HepG2 (cell line): ENCODE data around the gene SETD1A. TPM values are rescaled to one million over a fixed set of nuclear protein-coding genes. Genes with fewer than 3 reads are reported as not detected.

Source experiments
- ARHGAP35 ChIP-seq: sonication (generic); formaldehyde crosslinking; IDR thresholded peaks from 2 replicates; pipeline ENCODE4 v1.9.0; 2022; ENCODE audit warnings: mild to moderate bottlenecking, inconsistent platforms, moderate library complexity, missing genetic modification reagents, borderline replicate concordance
- CCAR2 ChIP-seq: fragments of 200-400 bp; formaldehyde crosslinking; optimal IDR thresholded peaks from 2 replicates; pipeline ENCODE3; 2018; ENCODE audit warnings: low read depth, mild to moderate bottlenecking, low read length, moderate library complexity
- E2F1 ChIP-seq: sonication (generic); formaldehyde crosslinking; IDR thresholded peaks from 2 replicates; pipeline ENCODE4 v1.5.0; 2020; ENCODE audit warnings: missing genetic modification reagents
- MAFG ChIP-seq: sonication (generic); formaldehyde crosslinking; IDR thresholded peaks from 2 replicates; pipeline ENCODE4 v1.5.1; 2020; ENCODE audit warnings: mild to moderate bottlenecking, missing genetic modification reagents
- NR2F1 ChIP-seq, 2 experiments: fragments of 450-650 bp in 1 of 2; formaldehyde crosslinking in 1 of 2; IDR thresholded peaks; 2 replicates each; pipeline versions ENCODE4 v1.5.0 to v1.6.1; 2016 to 2020; ENCODE audit warnings: mild to moderate bottlenecking in 1 of 2, missing compliant biosample characterization in 1 of 2, missing genetic modification reagents in 1 of 2, moderate library complexity in 1 of 2
- NR2F6 ChIP-seq, 2 experiments: IDR thresholded peaks; 2 replicates each; pipeline ENCODE4 v1.6.1; 2016; ENCODE audit warnings: antibody characterized with exemption in 1 of 2, mild to moderate bottlenecking in 1 of 2
- PRDM15 ChIP-seq: sonication (generic); formaldehyde crosslinking; IDR thresholded peaks from 2 replicates; pipeline ENCODE4 v1.4.0; 2020; ENCODE audit warnings: missing genetic modification reagents
- SCMH1 ChIP-seq: sonication (generic); formaldehyde crosslinking; IDR thresholded peaks from 2 replicates; pipeline ENCODE4 v1.9.0; 2021; ENCODE audit warnings: missing genetic modification reagents, mild to moderate bottlenecking, borderline replicate concordance
- SKI ChIP-seq: fragments of 450-650 bp; IDR thresholded peaks from one replicate; pipeline ENCODE4 v1.6.1; 2018; ENCODE audit warnings: mild to moderate bottlenecking; ENCODE audit not compliant: partially characterized antibody
- SMYD3 ChIP-seq: sonication (generic); formaldehyde crosslinking; IDR thresholded peaks from 2 replicates; pipeline ENCODE4 v1.8.1; 2023; ENCODE audit warnings: mild to moderate bottlenecking, missing genetic modification reagents
- SNAPC2 ChIP-seq: sonication (generic); formaldehyde crosslinking; IDR thresholded peaks from 2 replicates; pipeline ENCODE4 v1.8.1; 2022; ENCODE audit warnings: mild to moderate bottlenecking, missing genetic modification reagents
- SNAPC5 ChIP-seq: sonication (generic); formaldehyde crosslinking; IDR thresholded peaks from 2 replicates; pipeline ENCODE4 v1.8.1; 2023; ENCODE audit warnings: mild to moderate bottlenecking, missing genetic modification reagents, borderline replicate concordance
- SOX5 ChIP-seq: IDR thresholded peaks from 2 replicates; pipeline ENCODE4 v1.6.1; 2016; ENCODE audit warnings: borderline replicate concordance
- TMF1 ChIP-seq: sonication (generic); formaldehyde crosslinking; IDR thresholded peaks from 2 replicates; pipeline ENCODE4 v1.8.1; 2022; ENCODE audit warnings: low read depth, missing genetic modification reagents
- ZBTB4 ChIP-seq: sonication (generic); formaldehyde crosslinking; IDR thresholded peaks from 2 replicates; pipeline ENCODE4 v1.4.0; 2020; ENCODE audit warnings: missing genetic modification reagents, mild to moderate bottlenecking, borderline replicate concordance
- ZFP37 ChIP-seq: sonication (generic); formaldehyde crosslinking; IDR thresholded peaks from 2 replicates; pipeline ENCODE4 v1.4.0; 2020; ENCODE audit warnings: missing genetic modification reagents, borderline replicate concordance
- ZFX ChIP-seq: sonication (generic); formaldehyde crosslinking; IDR thresholded peaks from 2 replicates; pipeline ENCODE4 v1.4.0; 2020; ENCODE audit warnings: mild to moderate bottlenecking, low read depth, missing genetic modification reagents, moderate library complexity
- ZKSCAN1 ChIP-seq: fragments of 150-350 bp; IDR thresholded peaks from 2 replicates; pipeline ENCODE4 v1.6.1; 2014; ENCODE audit warnings: low read length
- ZNF260 ChIP-seq: sonication (generic); formaldehyde crosslinking; IDR thresholded peaks from 2 replicates; pipeline ENCODE4 v1.4.0; 2020; ENCODE audit warnings: missing genetic modification reagents, low read depth, mild to moderate bottlenecking, borderline replicate concordance
- ZNF430 ChIP-seq: sonication (generic); formaldehyde crosslinking; IDR thresholded peaks from 2 replicates; pipeline ENCODE4 v1.9.0; 2021; ENCODE audit warnings: mild to moderate bottlenecking, missing genetic modification reagents
- ZNF891 ChIP-seq: sonication (generic); formaldehyde crosslinking; IDR thresholded peaks from 2 replicates; pipeline ENCODE4 v1.5.0; 2020; ENCODE audit warnings: mild to moderate bottlenecking, missing genetic modification reagents
- polyA plus RNA-seq, 8 experiments: library from polyadenylated mRNA; depleted of rRNA in 3 of 8; stranded (reverse) in 7 of 8; unstranded in 1 of 8; fragments of >200 nt; fragmentation: Illumina TruSeq in 4 of 8; extraction: Trizol in 4 of 8; gene quantifications; 2 replicates each; pipeline versions ENCODE4 v1.2.1 to v1.2.3, GENCODE V29; 2011 to 2016; ENCODE audit warnings: low read depth in 4 of 8, missing spikeins in 1 of 8, mixed read lengths in 1 of 8; ENCODE audit not compliant: insufficient read depth in 1 of 8
- total RNA-seq, 5 experiments: library from RNA; depleted of rRNA; stranded (reverse); fragments of >200 nt; fragmentation: Illumina TruSeq; extraction: Trizol; gene quantifications; 2 replicates each; pipeline ENCODE4 v1.2.3, GENCODE V29; 2016; ENCODE audit warnings: low read depth in 1 of 5

SETD1A gene
- total and polyA plus RNA-seq, 2 of the 13 experiments (the other 11 are each of a cell fraction or from before 2014, with no cell fraction given) = 3.8 to 5.6 TPM

- TF ChIP-seq SMYD3 (peak; percentile 92; the same call in 1 of the 2 replicates), ZFP37 (CRISPR knock-in tag) (no peak), SCMH1 (CRISPR knock-in tag) (no peak), PRDM15 (CRISPR knock-in tag) (no peak), SOX5 (CRISPR knock-in tag) (peak; percentile 81), ARHGAP35 (CRISPR knock-in tag) (no peak; the same call in 1 of the 2 replicates), MAFG (CRISPR knock-in tag) (no peak), CCAR2 (no peak), ZNF430 (peak; percentile 72), ZFX (CRISPR knock-in tag) (peak; percentile 57; the same call in 1 of the 2 replicates), ZKSCAN1 (no peak), ZBTB4 (CRISPR knock-in tag) (no peak), ZNF891 (peak; percentile 42; the same call in 1 of the 2 replicates), ZNF260 (CRISPR knock-in tag) (no peak), SNAPC5 (peak; percentile 83; the same call in 1 of the 2 replicates), TMF1 (CRISPR knock-in tag) (peak; percentile 87; the same call in 1 of the 2 replicates), SKI (peak; percentile 40), NR2F1 (CRISPR knock-in tag; IDR thresholded peaks at IDR 0.05) (peak in 1 of 2 experiments; percentile 15; a peak in 1 of 4 replicates), NR2F6 (IDR thresholded peaks at IDR 0.05) (peak; percentile 72; the same call in 1 of the 2 replicates), NR2F6 (CRISPR knock-in tag; IDR thresholded peaks at IDR 0.05) (peak; percentile 71), SNAPC2 (CRISPR knock-in tag) (0 out of 2 replicates have a peak, but pooled peaks have one; percentile 90), E2F1 (CRISPR knock-in tag) (peak; percentile 55; the same call in 1 of the 2 replicates)
Measured at GRCh38 chr16:30922420-30922959, 35.1 kb upstream of the SETD1A start (continued).
